Adrenal gland (tissue), 12 donors: ENCODE data around the gene GJE1. TPM values are rescaled to one million over a fixed set of nuclear protein-coding genes. Genes with fewer than 3 reads are reported as not detected.

Source experiments
- DNase-seq, 7 donors: peaks; one replicate each; pipeline ENCODE4 v3.0.0-alpha.2; 2019 to 2020
- H3K27ac ChIP-seq, 5 donors: fragments of 200-600 bp; sonication (generic) in 4 of 5; 1 replicate in 3 of 5; 2 replicates in 2 of 5; pipeline versions ENCODE4 v1.5.1 to v1.8.0; 2016 to 2020; ENCODE audit warnings: mild to moderate bottlenecking in 1 of 5
- H3K27me3 ChIP-seq: fragments of 200-600 bp; 2 replicates; pipeline ENCODE4 v1.8.0; 2021
- H3K36me3 ChIP-seq, 2 donors: fragments of 200-600 bp; replicated peaks in 1 of 2; 1 replicate in 1 of 2; 2 replicates in 1 of 2; pipeline versions ENCODE4 v1.5.1 to v1.8.0; 2018 to 2022
- H3K4me1 ChIP-seq, 2 donors: fragments of 200-600 bp; replicated peaks in 1 of 2; 1 replicate in 1 of 2; 2 replicates in 1 of 2; pipeline versions ENCODE4 v1.5.1 to v1.8.0; 2018 to 2021
- H3K4me3 ChIP-seq, 4 donors: fragments of 200-600 bp; sonication (generic) in 3 of 4; one replicate each; pipeline ENCODE4 v1.5.1; 2016 to 2018
- H3K9me3 ChIP-seq, 3 donors: fragments of 200-600 bp; sonication (generic) in 1 of 3; replicated peaks in 1 of 3; 1 replicate in 2 of 3; 2 replicates in 1 of 3; pipeline versions ENCODE4 v1.5.1 to v1.8.0; 2016 to 2021
- CTCF ChIP-seq, 6 experiments: fragments of 450-650 bp in 4 of 6; fragments of 200-600 bp in 2 of 6; sonication (generic) in 1 of 6; IDR thresholded peaks; 1 replicate in 5 of 6; 2 replicates in 1 of 6; pipeline versions ENCODE4 v1.5.1 to v1.8.0; 2016 to 2021; ENCODE audit warnings: antibody characterized with exemption in 6 of 6, mild to moderate bottlenecking in 2 of 6, moderate library complexity in 1 of 6
- POLR2A ChIP-seq, 2 donors: fragments of 450-650 bp; IDR thresholded peaks; one replicate each; pipeline ENCODE4 v1.6.1; 2017; ENCODE audit warnings: antibody characterized with exemption in 2 of 2, mild to moderate bottlenecking in 2 of 2, moderate library complexity in 1 of 2
- WGBS, 4 donors: extraction: QIAGEN DNeasy Blood & Tissue Kit in 2 of 4; methylation state at CpG; one replicate each; pipeline versions ENCODE4 v1.1.5 to v1.1.7; 2013 to 2017; 5-methylcytosine and 5-hydroxymethylcytosine counted together
- intact Hi-C, 2 donors: fragments of 100-400 bp; cut with DNase I; formaldehyde crosslinking; loops; one replicate each; pipeline versions ENCODE4 v1.14.1 to v1.15.0; 2022 to 2023
- polyA plus RNA-seq, 3 donors: library from polyadenylated mRNA; stranded (reverse); fragments of 200-250 nt in 2 of 3; fragments of 350-450 nt in 1 of 3; fragmentation: Illumina TruSeq in 1 of 3; extraction: RNeasy Lipid Tissue Mini Kit (QIAGEN cat#74804) in 1 of 3; gene quantifications; one replicate each; pipeline ENCODE4 v1.2.3, GENCODE V29; 2013 to 2014
- total RNA-seq, 9 donors: library from RNA; depleted of rRNA in 4 of 9; stranded (reverse); fragments of >200 nt in 4 of 9; fragments of 120-200 nt in 1 of 9; fragmentation: NEBNext Ultra II Directional in 1 of 9; extraction: Animal tissue kit (Norgen Biotek cat#: 25700) in 1 of 9; gene quantifications; one replicate each; pipeline versions ENCODE4 v1.1.0 to v1.2.4, GENCODE V29; 2013 to 2023
- donor health status: healthy with polysubstance abuse.
- donor health status: Bipolar disorder and iron deficiency.
- donor health status: DM: yes; HTN: yes; CAD: no.
- donor health status: DM: no; HTN: no; CAD: no.
- donor health status: DM: no; HTN: no; CAD: no.
- donor health status: DM: yes; HTN: yes; CAD: no.

Gene GJE1
- total and polyA plus RNA-seq, 12 donors = not detected

DNA sequence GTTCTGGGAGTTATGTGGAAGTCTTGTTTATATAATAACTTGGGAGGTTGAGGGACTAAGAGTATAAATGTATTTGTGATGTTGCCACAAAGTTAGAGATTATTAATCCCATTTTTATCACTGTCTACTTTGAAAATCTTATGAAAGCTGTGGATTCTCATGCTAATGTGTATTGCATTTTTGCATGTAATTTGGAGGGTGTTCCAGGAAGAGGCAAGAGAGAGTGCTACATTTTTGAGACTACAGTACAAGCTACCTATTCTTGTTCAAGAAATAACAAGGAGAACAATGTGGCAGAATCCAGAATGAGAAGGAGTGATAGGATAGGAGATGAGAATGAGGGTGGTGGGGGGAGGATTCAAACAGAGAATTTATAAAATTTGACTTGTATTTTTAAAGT, 49.3 kb downstream of the GJE1 start:
- Histone ChIP-seq H3K9me3 (peaks cover 0 to 6% (median 0%) of the 10 kb centered on the region in 3 donors), H3K4me1 (peaks cover 2 to 12% of the 10 kb centered on the region in 2 donors), H3K36me3 (no peaks in the 10 kb centered on the region), H3K4me3 (no peak overlapping the region), H3K27me3 (no peaks in the 10 kb centered on the region), H3K27ac (no peak overlapping the region)
- TF ChIP-seq CTCF (IDR thresholded peaks at IDR 0.05) (no peak), POLR2A (IDR thresholded peaks at IDR 0.05) (no peak)
- intact Hi-C loops = no loop called here
- no peak for DNase-seq

DNA sequence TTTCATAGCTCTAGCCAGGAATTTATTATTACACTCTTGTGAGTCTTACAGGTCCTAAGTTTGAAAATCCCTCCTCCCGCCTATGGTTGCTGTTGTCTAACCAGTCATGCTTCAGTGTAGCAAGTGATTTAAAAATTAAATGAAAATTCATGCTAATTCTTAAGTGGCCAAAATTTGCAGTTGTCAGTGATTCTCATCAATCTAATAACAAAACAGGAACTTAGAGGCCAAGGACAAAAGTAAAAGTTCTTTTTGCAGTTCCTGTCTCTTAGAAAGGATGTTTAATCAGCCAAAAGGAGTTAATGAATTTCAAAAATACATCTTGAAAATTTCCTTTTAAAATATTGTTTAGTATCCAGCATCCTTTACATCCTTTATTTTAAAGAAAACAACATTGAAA, 50.6 kb downstream of the GJE1 start:
- H3K4me1 ChIP-seq = peaks cover 7 to 18% of the 10 kb centered on the region in 2 donors
- peaks cover 0 to 2% (median 0%) of the 10 kb centered on the region in 3 donors for H3K9me3 ChIP-seq
- H3K27me3 ChIP-seq = no peaks in the 10 kb centered on the region
- H3K36me3 ChIP-seq = no peaks in the 10 kb centered on the region
- intact Hi-C loops = no loop called here
- TF ChIP-seq CTCF (IDR thresholded peaks at IDR 0.05) (no peak), POLR2A (IDR thresholded peaks at IDR 0.05) (no peak)
- H3K4me3 ChIP-seq = no peak overlapping the region
- no peak for DNase-seq
- WGBS, 4 donors = 92 to 100% (median 97%) methylated on average over 1 of the region's 1 CpG
- no peak overlapping the region for H3K27ac ChIP-seq

- H3K36me3 ChIP-seq = no peaks in the 10 kb centered on the region
- H3K27me3 ChIP-seq = no peaks in the 10 kb centered on the region
- H3K27ac ChIP-seq = no peak overlapping the region
- WGBS, 4 donors = 66 to 84% (median 83%) methylated on average over 2 of the region's 2 CpGs
- H3K4me1 ChIP-seq = peaks cover 7 to 18% of the 10 kb centered on the region in 2 donors
- no peak overlapping the region for H3K4me3 ChIP-seq
- H3K9me3 ChIP-seq = no peaks in the 10 kb centered on the region
- intact Hi-C loops = no loop called here
- DNase-seq = no peak
- TF ChIP-seq CTCF (IDR thresholded peaks at IDR 0.05) (no peak), POLR2A (IDR thresholded peaks at IDR 0.05) (no peak)
Measured at GRCh38 chr6:142184307-142184706, 51.6 kb downstream of the GJE1 start.

Other genes starting within 250 kb of the GJE1 start
- under 1 TPM in 2 of 9 donors, not detected in 7; 0.11 to 0.15 TPM for gene NMBR, start 14.2 kb downstream of the GJE1 start, total RNA-seq
- not detected for gene NMBR, start 14.2 kb downstream of the GJE1 start, polyA plus RNA-seq
- 10 to 100 TPM; 27.4 to 69.0 (median 35.6) TPM for gene VTA1, start 14.3 kb downstream of the GJE1 start, total RNA-seq
- 10 to 100 TPM in 2 of 3 donors, 1 to 10 TPM in 1; 9.7 to 73.9 (median 10.5) TPM for gene VTA1, start 14.3 kb downstream of the GJE1 start, polyA plus RNA-seq
- gene ADGRG6, start 169.1 kb downstream of the GJE1 start, total RNA-seq = 10 to 100 TPM in 2 of 9 donors, 1 to 10 TPM in 7; 3.7 to 24.6 (median 6.7) TPM
- gene ADGRG6, start 169.1 kb downstream of the GJE1 start, polyA plus RNA-seq = 1 to 10 TPM in 2 of 3 donors, under 1 TPM in 1; 0.72 to 2.0 (median 1.0) TPM